IPS-NIHi11 (cell line): ENCODE results near the gene ARCN1.
"Not testable (repeated sequence)": the region's sequence is repeated elsewhere in the genome, so short reads cannot be mapped to it uniquely, and the experiment has no call there.

ENCODE experiments used
- DNase-seq: peaks from one replicate; pipeline ENCODE4 v3.0.0; 2012; ENCODE audit warnings: mixed read lengths, low spot score

The ARCN1 gene

DNA sequence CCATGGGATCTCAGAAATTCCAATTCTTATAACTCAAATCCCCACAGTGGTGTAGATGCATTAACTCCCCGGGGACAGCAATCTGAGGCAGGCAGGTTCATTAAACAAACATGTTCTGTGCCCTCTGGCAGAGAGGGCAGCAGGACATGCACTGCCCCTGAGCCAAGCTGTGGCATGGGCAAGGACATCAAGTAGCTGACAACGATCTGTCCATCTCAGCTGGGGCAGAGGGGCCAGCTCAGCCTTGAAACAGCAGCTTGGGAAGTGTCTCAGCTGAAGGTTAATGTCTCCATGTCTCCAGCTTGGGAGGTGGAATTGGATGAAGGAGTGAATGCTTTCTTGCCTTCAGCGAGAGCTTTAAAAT, 27.6 kb upstream of the ARCN1 start:
- DNase-seq: no peak

DNA sequence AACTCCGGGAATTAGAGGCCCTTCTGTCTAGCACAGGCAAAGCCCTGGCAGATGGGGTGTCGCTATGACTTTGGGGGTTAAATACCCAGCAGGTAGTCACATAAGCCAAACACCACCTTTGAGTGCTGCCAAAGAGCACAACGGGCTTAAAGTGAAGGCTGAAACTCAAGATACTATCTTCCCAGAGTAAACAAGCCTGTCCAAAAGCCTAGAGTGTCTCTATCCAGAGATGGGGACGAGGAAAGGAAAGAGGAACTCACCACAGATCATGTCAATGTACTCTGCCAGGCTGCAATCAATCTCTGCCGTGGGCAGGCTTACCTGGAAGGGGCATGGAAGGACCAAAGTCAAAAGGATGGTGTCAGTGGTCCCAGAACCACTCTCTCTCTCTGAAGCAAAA, 26.7 kb upstream of the ARCN1 start:
- no peak for DNase-seq

DNA sequence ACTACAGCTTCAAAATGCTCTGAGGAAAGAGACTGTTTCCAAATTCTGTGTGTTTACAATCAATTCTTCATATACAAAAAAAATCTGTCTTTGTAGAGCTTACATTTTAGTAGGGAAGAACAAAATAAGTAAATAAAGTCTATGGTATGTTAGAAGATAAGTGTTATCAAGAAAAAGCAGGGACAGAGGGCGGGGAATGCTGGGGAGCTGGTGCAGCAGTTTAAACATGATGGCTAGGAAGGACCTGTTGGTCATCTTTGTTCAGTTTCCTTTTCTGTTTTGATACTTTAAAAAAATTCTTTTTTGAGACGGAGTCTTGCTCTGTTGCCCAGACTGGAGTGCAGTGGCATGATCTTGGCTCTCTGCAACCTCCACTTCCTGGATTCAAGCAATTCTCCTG, 25.1 kb upstream of the ARCN1 start:
- DNase-seq: no peak

DNA sequence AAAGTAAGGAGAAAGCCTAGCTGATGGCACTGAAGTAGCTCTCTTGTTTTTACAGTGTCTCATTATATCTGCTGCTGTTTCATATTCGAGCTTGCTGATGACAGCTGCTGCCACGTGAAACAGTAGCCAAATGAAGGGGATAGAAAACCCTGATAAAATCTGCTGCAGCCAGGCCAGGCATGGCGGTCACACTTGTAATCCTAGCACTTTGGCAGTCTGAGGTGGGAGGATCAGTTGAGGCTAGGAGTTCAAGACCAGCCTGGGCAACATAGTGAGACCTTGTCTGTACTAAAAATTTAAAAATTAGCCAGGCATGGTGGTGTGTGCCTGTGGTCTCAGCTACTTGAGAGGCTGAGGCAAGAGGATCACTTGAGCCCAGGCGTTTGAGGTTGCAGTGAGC, 19.9 kb upstream of the ARCN1 start:
- no peak for DNase-seq

DNA sequence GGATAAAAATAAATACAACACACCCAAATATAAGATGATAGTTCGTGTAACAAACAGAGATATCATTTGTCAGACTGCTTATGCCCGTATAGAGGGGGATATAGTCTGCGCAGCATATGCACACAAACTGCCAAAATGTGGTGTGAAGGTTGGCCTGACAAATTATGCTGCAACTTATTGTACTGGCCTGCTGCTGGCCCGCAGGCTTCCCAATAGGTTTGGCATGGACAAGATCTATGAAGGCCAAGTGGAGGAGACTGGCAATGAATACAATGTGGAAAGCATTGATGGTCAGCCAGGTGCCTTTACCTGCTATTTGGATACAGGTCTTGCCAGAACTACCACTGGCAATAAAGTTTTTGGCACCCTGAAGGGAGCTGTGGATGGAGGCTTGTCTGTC, 11.4 kb upstream of the ARCN1 start:
- DNase-seq: no peak

DNA sequence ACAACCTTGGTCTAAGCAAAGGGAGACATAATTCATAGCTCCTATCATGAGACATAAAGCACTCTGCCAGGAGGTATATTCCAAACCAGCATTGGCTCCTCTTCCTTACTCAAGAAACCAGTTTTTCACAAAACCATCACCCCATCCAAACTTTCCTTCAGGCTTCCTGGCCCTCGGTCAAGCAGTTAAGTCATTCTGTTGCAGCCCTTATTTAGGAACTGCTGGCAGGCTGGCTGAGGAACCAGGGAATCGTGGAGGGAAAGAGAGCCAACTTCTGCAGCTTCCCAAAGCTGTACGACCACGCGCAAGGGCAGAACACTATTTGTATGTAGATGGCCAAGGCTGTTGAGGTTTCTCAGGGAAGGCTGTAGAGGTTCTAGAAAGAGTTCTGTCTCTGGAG, 7.2 kb upstream of the ARCN1 start:
- DNase-seq: no peak

DNA sequence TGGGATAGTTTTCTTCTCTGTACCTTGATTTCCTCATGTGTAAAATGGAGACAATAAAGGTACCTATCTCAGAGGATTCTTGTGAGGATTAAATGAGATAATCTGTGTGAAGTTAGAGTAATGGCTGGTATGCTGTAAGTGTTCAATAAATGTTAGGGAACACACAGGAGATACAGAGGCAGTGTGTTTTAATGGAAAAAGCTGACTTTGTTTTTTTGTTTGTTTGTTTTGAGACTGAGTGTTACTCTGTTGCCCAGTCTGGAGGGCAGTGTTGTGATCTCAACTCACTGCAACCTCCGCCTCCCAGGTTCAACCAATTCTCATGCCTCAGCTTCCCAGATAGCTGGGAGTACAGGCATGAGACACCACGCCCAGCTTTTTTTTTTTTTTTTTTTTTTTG, 2.5 kb upstream of the ARCN1 start:
- no peak for DNase-seq

DNA sequence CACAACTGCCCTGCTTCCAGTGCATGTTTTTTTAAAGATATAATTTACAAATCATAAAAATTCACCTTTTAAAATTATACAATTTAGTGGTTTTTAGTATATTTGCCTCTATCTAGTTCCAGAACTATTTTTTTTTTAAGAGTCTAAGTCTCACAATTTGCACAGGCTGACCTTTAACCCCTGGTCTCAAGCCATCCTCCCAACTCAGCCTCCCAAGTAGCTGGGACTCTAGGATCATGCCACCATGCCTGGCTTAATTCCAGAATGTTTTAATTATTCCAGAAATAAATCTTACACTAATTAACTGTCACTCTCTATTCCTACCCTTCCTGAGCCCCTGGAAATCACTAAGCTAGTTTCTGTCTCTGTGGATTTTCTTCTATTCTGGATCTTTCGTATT, 1.4 kb upstream of the ARCN1 start:
- DNase-seq: no peak

DNA sequence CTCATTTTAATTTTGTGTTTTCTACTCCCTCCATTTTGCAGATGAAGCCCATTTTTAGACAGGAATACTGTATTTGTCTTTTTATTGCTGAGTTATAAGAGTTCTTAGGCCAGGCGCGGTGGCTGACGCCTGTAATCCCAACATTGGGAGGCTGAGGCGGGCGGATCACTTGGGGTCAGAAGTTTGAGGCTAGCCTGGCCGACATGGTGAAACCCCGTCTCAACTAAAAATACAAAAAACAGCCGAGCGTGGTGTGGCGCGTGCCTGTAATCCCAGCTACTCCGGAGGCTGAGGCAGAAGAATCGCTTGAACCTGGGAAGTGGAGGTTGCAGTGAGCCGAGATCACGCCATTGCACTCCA, 528 bp upstream of the ARCN1 start:
- not testable (repeated sequence) for DNase-seq

DNA sequence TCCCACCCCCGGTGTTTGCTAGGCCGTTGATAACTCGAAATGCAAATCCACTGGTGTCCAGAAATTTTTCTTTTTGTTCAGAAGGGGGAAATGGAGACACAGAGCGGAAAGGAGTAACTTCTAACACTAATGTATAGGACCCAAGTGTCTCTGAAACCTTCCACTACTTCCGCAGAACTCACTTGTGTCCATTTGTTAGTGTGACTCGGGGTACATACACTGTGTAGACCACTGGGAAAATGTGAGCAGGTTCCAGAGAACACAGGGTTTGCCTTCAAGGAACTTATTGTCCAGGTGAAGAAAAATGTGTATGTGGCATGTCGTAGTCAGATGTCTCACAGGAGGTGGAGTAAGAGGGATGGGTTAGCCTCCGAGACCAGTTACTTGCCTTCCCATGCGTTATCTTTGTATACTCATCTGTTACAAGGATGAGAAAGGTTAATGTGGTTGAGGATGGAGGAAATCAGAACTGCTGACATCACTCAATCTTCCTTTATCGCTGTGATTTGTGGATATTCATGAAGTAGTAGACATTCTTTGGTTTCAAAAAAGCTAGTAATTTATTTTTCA, 857 bp downstream of the ARCN1 start:
- DNase-seq: peak; percentile 22

DNA sequence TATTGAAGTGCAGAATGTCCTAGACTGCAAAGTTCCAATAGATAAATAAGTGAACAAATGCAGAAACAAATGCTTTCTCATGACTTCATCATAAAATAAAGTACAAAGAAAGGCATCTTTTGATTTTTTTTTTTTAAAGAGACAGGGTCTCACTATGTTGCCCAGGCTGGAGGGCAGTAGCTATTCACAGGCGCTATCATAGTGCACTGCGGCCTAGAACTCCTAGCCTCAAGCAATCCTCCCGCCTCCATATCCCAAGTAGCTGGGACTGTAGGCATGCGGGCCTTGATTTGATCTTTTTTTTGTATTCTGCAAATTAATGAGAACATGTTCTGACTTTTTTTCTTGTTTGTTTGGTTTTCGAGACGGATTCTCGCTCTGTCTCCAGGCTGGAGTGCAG, 2.4 kb downstream of the ARCN1 start:
- no peak for DNase-seq

DNA sequence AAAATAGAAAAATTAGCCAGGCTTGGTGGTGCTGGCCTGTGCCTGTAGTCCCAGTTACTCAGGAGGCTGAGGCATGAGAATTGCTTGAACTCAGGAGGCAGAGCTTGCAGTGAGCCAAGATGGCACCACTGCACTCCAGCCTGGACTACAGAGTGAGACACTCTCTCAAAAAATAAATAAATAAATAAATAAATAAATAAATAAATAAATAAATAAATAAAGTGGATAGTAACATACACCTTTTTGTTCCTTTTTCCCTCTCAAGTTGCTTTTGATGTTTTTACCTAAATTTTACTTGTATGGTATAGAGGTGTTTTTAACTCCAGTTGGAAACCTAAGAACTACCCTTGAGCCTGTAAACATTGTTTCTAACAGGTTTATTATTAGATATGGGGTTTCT, 5.8 kb downstream of the ARCN1 start:
- not testable (repeated sequence) for DNase-seq

DNA sequence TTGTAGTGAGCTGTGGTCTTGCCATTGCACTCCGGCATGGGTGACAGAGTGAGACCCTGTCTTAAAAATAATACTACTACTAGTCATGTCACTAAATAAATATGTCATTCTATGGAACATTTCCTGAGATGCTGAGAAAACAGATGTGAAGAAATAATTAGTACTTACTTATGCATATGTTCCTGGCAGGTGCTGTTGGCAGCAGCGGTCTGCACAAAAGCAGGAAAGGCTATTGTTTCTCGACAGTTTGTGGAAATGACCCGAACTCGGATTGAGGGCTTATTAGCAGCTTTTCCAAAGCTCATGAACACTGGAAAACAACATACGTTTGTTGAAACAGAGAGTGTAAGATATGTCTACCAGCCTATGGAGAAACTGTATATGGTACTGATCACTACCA, 8.8 kb downstream of the ARCN1 start:
- DNase-seq: no peak

DNA sequence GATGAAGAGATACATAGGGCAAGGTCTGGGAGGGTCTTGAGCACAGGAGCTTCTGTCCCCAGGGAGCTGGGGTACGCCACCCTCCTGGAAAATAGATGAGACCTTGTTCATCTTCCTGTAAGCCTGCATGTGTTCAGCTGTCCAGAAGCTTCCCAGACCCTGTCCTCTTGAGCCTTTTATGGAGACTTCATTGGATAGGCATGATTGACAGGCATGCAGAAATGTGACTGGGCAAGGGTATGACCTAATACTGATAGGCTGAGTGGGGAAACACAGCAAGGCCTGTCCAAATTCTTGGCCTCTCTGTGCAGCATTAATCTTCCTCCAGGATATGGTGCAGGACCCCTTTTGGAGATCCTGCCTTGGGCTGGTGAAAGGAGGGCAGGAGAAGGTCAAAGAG, 15.7 kb downstream of the ARCN1 start:
- no peak for DNase-seq

DNA sequence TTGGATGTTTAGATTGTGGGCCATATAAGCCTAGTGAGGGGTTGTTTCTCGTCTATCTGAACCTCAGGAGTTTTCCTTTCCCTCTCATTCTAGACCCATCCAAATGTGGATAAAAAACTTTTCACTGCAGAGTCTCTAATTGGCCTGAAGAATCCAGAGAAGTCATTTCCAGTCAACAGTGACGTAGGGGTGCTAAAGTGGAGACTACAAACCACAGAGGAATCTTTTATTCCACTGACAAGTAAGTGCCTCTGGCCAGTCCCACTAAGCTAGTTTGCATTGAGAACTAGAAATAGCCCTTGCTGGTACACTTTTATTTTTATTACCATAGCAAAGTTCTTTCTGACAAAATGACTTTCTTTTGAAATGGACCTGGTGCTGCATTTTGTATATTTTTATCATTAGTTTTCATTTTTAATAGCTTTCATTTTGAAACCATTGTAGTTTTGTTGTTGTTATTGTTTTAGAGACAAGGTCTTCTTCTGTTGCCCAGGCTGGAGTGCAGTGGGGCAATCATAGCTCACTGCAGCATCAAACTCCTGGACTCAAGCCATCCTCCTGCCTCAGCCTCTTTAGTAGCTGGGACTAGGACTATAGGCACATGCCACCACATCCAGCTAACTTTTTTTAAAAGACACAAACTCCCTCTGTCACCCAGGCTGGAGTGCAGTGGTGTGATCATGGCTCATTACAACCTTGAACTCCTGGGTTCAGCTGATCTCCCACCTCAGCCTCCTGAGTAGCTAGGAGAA, 20.6 kb downstream of the ARCN1 start:
- DNase-seq: no peak

DNA sequence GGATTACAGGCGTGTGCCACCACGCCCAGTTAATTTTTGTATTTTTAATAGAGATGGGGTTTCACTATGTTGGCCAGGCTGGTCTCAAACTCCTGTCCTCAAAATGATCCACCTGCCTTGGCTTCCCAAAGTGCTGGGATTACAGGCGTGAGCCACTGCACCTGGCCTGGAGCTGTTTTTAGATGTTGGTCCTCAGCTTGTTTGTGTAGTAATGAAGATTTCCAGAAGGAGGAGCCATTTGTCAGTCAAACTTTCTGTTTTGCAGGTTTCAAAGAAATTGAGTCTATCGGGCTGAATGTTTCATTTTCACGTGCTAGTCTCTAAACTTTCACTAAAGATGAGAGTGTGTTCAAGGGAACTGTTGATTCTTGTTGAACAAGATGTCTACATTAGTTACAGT, 22.8 kb downstream of the ARCN1 start:
- DNase-seq: not testable (repeated sequence)

DNA sequence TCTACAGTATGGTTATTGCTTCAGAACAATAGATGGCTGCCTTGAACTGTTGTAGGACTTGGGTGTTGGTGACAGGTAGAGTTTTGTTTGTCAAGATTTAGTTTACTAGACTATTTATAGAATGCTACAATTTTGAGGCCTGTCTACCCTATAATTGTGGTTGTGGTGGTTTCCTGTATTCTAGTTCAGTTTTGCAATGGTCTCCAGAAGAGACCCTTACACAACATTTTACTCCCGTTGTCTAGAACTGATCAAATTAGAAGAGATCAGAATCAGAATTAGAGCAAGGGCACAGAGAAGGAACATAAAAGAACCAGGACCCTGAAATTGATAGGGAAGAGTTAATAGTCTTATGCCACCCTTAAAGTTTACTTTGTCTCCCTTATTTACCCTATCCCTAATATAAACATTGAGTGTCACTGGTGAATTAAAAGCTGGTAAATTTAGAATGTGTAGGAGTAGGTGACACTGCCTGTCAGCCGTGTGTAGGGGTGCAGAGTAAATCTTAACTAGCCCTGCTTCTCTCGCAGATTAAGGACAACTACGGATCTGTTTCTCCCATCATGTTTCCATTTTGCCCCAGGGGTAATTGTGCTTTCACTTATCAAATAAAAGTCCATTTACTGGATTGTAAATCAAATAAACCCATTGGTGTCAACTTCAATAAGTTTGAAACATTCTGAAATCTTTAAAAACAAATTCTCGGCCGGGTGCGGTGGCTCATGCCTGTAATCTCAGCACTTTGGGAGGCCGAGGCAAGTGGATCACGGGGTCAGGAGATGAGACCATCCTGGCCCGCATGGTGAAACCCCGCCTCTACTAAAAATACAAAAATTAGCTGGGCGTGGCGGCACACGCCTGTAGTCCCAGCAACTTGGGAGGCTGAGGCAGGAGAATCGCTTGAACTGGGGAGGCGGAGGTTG, 24.3 kb downstream of the ARCN1 start:
- no peak for DNase-seq

DNA sequence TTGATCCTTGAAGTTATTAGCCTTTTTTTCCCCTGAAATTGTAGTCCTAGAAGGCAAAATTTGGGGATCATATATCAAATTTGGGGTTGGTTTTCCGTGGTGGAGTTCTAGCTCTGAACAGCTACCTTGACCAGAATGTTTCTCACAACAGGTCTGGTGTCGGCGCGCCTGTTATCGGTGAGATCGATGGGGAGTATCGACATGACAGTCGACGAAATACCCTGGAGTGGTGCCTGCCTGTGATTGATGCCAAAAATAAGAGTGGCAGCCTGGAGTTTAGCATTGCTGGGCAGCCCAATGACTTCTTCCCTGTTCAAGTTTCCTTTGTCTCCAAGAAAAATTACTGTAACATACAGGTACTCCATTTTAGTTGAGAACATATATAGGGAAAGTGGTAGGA, 25.3 kb downstream of the ARCN1 start:
- DNase-seq: no peak

DNA sequence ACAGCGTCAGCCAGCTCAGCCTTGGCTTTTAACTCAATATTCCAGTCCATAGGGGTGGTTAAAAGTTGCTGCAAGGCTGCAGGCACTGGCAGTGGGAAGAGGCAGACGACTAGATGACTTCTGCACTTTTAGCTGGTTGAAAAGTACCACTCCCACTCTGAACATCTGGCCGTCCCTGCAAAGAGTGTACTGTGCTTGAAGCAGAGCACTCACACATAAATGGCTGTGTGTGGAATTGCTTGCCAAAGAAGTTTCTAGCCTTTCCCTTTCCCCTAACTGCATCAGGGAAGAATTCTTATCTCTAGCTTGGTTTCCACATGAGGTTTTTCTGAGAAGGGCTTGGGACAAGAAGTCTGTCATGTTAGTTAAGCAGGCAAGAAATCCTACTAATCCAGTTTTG, 30.1 kb downstream of the ARCN1 start:
- DNase-seq: no peak

DNA sequence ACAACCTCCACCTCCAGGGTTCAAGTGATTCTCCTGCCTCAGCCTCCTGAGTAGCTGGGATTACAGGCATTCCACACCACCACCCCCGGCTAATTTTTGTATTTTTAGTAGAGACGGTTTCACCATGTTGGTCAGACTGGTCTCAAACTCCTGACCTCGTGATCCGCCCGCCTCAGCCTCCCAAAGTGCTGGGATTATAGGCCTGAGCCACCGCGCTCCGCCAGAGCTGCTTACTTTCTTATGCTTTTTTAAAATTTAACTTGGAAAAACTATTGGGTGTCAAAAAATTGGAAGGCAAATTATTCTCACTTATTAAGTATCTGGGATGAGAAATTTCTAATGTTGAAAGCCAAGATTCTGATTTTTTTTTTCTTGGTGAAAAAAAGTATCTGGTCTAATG, 31.5 kb downstream of the ARCN1 start:
- DNase-seq: not testable (repeated sequence)

DNA sequence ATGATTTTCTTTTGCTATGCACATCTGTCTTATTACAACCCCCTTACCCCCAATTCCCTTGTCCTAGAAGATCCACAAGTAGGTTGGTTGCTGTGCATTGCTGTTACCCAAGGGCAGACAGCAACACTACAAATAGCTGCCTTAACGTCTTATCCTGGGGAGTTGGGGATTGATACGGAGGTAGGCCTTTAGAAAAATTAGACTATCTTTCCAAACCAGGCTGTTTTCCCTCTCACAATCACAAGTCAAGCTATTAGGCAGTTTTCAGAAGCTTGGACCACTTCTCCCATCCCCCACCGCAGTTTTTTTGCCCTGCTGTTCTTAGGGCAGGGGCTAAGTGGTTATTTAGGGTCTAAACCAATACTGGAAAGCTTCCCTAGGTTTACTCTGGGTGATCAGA, 32.4 kb downstream of the ARCN1 start:
- no peak for DNase-seq

DNA sequence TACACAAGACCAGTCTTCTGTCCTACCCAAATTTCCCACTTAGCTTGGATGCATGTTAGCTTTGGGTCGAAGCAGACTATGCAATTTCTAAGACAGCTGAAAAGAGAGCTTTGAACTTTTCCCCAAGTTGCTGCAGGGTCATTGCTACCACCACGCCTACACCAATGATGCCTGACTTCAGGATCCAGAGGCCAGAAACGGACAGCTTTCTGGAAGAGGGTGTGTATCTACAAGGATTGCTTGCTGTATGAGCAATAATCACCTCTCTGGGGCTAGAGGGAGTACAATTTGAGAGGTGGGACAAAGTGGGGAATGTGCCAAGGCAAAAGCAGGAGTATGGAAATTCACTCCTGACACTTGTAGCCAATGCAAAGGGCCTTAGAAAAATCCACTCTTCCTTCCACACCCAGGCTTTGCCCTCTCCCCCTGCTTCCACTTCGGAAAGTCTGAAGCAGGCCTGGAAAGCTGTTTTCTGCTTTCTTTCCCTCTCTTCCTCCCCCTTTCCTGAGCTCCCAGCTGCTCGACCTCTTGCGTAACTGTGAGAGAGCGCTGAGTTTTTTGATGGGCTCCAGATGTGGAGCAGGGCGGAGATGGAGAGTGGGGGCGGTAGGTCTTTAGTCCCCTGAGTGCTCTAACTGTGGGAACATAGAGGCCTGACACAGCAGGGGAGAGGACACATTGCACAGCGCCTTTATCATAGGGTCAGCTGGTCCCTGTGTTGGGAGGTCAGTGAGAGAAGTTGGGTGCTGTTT, 33.1 kb downstream of the ARCN1 start:
- no peak for DNase-seq
